ENCODE data around the gene UBN1. TPM values are rescaled to one million over a fixed set of nuclear protein-coding genes. Genes with fewer than 3 reads are reported as not detected.

Gene UBN1
- polyA plus RNA-seq (2013) = 24.0 TPM

GRCh38 chr16:4846901-4847773 is at the start of gene UBN1, which contains the start of gene GLYR1:
UBN1 (plus strand) TSS chr16:4847481; CDS start chr16:4852918, 5,437 bp downstream.
GLYR1 (minus strand) TSS chr16:4847288; CDS start chr16:4847265, 23 bp downstream.
- POLR2A ChIA-PET = interaction anchor here (0.6 kb wide), 1 partner anchor 80 kb away, joined by 3 read pairs; no protein-coding TSS in a partner anchor

GRCh38 chr16:4797805-4798252 is 49.5 kb upstream of the UBN1 start:
- no peaks in the 10 kb centered on the region for H3K27me3 ChIP-seq (replicated peaks in 2 of 5; ENCODE audit: control insufficient read depth in 4 of 5, insufficient read depth in 5 of 5, low read length in 4 of 5)
- H3K27ac ChIP-seq (ENCODE audit: insufficient read depth in 1 of 2, low read depth in 1 of 2, low read length in 2 of 2, poor library complexity in 1 of 2, severe bottlenecking in 2 of 2) = no peak overlapping the region
- H3K36me3 ChIP-seq (ENCODE audit: control insufficient read depth in 4 of 4, insufficient read depth in 4 of 4, low read length in 3 of 4) = peaks cover 0 to 8% (median 4%) of the 10 kb centered on the region in 4 experiments
- H3K4me1 ChIP-seq (ENCODE audit: control extremely low read depth in 1 of 4, control insufficient read depth in 4 of 4, insufficient read depth in 4 of 4, low read length in 3 of 4) = peaks cover 0 to 24% (median 22%) of the 10 kb centered on the region in 4 experiments
- H3K4me3 ChIP-seq (ENCODE audit: control insufficient read depth in 1 of 7, extremely low read depth in 1 of 7, insufficient read depth in 4 of 7, low read depth in 2 of 7, low read length in 6 of 7) = no peak overlapping the region
- POLR2A ChIA-PET = no interaction called here
- no peaks in the 10 kb centered on the region for H3K9me3 ChIP-seq (ENCODE audit: control extremely low read depth in 1 of 5, control insufficient read depth in 4 of 5, insufficient read depth in 2 of 5, low read depth in 1 of 5, low read length in 4 of 5)
- 98% methylated on average over 21 of the region's 22 CpGs for WGBS (ENCODE audit: insufficient coverage)
- CTCF ChIA-PET = no interaction called here
- no peak for DNase-seq

More at GRCh38 chr16:4846901-4847773, at the start of gene UBN1, which contains the start of gene GLYR1:
- peaks cover 2 to 31% (median 12%) of the 10 kb centered on the region in 4 experiments for H3K36me3 ChIP-seq (ENCODE audit: control insufficient read depth in 4 of 4, insufficient read depth in 4 of 4, low read length in 3 of 4)
- H3K4me3 ChIP-seq (ENCODE audit: control insufficient read depth in 1 of 7, extremely low read depth in 1 of 7, insufficient read depth in 4 of 7, low read depth in 2 of 7, low read length in 6 of 7) = peak within 1 kb of the TSS; percentile 81 to 99 (median 86)
- no peaks in the 10 kb centered on the region for H3K9me3 ChIP-seq (ENCODE audit: control extremely low read depth in 1 of 5, control insufficient read depth in 4 of 5, insufficient read depth in 2 of 5, low read depth in 1 of 5, low read length in 4 of 5)
- H3K27ac ChIP-seq (ENCODE audit: insufficient read depth in 1 of 2, low read depth in 1 of 2, low read length in 2 of 2, poor library complexity in 1 of 2, severe bottlenecking in 2 of 2) = peak within 1 kb of the TSS; percentile 87 to 95
- DNase-seq = peak; percentile 98 to 99 (median 98)
- WGBS (ENCODE audit: insufficient coverage) = 0% methylated on average over 103 of the region's 126 CpGs
- CTCF ChIA-PET = interaction anchor here (1.1 kb wide), 1 partner anchor 10 kb away, joined by 3 read pairs; no protein-coding TSS in a partner anchor
- H3K27me3 ChIP-seq (replicated peaks in 2 of 5; ENCODE audit: control insufficient read depth in 4 of 5, insufficient read depth in 5 of 5, low read length in 4 of 5) = no peaks in the 10 kb centered on the region
- peaks cover 14 to 43% (median 30%) of the 10 kb centered on the region in 4 experiments for H3K4me1 ChIP-seq (ENCODE audit: control extremely low read depth in 1 of 4, control insufficient read depth in 4 of 4, insufficient read depth in 4 of 4, low read length in 3 of 4)

GRCh38 chr16:4798456-4798855 is 48.8 kb upstream of the UBN1 start:
- no peak for DNase-seq
- CTCF ChIA-PET = no interaction called here
- H3K4me1 ChIP-seq (ENCODE audit: control extremely low read depth in 1 of 4, control insufficient read depth in 4 of 4, insufficient read depth in 4 of 4, low read length in 3 of 4) = peaks cover 0 to 28% (median 24%) of the 10 kb centered on the region in 4 experiments
- H3K27ac ChIP-seq (ENCODE audit: insufficient read depth in 1 of 2, low read depth in 1 of 2, low read length in 2 of 2, poor library complexity in 1 of 2, severe bottlenecking in 2 of 2) = no peak overlapping the region
- peaks cover 0 to 8% (median 4%) of the 10 kb centered on the region in 4 experiments for H3K36me3 ChIP-seq (ENCODE audit: control insufficient read depth in 4 of 4, insufficient read depth in 4 of 4, low read length in 3 of 4)
- H3K4me3 ChIP-seq (ENCODE audit: control insufficient read depth in 1 of 7, extremely low read depth in 1 of 7, insufficient read depth in 4 of 7, low read depth in 2 of 7, low read length in 6 of 7) = no peak overlapping the region
- POLR2A ChIA-PET = no interaction called here
- no peaks in the 10 kb centered on the region for H3K27me3 ChIP-seq (replicated peaks in 2 of 5; ENCODE audit: control insufficient read depth in 4 of 5, insufficient read depth in 5 of 5, low read length in 4 of 5)
- H3K9me3 ChIP-seq (ENCODE audit: control extremely low read depth in 1 of 5, control insufficient read depth in 4 of 5, insufficient read depth in 2 of 5, low read depth in 1 of 5, low read length in 4 of 5) = no peaks in the 10 kb centered on the region
- 93% methylated on average over 14 of the region's 16 CpGs for WGBS (ENCODE audit: insufficient coverage)

- ChIA-PET POLR2A (no interaction called here), CTCF (no interaction called here)
- Histone ChIP-seq H3K4me1 (ENCODE audit: control extremely low read depth in 1 of 4, control insufficient read depth in 4 of 4, insufficient read depth in 4 of 4, low read length in 3 of 4) (peaks cover 0 to 33% (median 25%) of the 10 kb centered on the region in 4 experiments), H3K27me3 (replicated peaks in 2 of 5; ENCODE audit: control insufficient read depth in 4 of 5, insufficient read depth in 5 of 5, low read length in 4 of 5) (no peaks in the 10 kb centered on the region), H3K27ac (ENCODE audit: insufficient read depth in 1 of 2, low read depth in 1 of 2, low read length in 2 of 2, poor library complexity in 1 of 2, severe bottlenecking in 2 of 2) (no peak overlapping the region), H3K4me3 (ENCODE audit: control insufficient read depth in 1 of 7, extremely low read depth in 1 of 7, insufficient read depth in 4 of 7, low read depth in 2 of 7, low read length in 6 of 7) (no peak overlapping the region), H3K36me3 (ENCODE audit: control insufficient read depth in 4 of 4, insufficient read depth in 4 of 4, low read length in 3 of 4) (peaks cover 0 to 12% (median 5%) of the 10 kb centered on the region in 4 experiments), H3K9me3 (ENCODE audit: control extremely low read depth in 1 of 5, control insufficient read depth in 4 of 5, insufficient read depth in 2 of 5, low read depth in 1 of 5, low read length in 4 of 5) (no peaks in the 10 kb centered on the region)
- WGBS (ENCODE audit: insufficient coverage) = 98% methylated on average over 18 of the region's 19 CpGs
- no peak for DNase-seq
Observed at GRCh38 chr16:4799171-4799855, 48.0 kb upstream of the UBN1 start.

- Histone ChIP-seq H3K36me3 (ENCODE audit: control insufficient read depth in 4 of 4, insufficient read depth in 4 of 4, low read length in 3 of 4) (peaks cover 0 to 23% (median 15%) of the 10 kb centered on the region in 4 experiments), H3K27me3 (replicated peaks in 2 of 5; ENCODE audit: control insufficient read depth in 4 of 5, insufficient read depth in 5 of 5, low read length in 4 of 5) (no peaks in the 10 kb centered on the region), H3K4me3 (ENCODE audit: control insufficient read depth in 1 of 7, extremely low read depth in 1 of 7, insufficient read depth in 4 of 7, low read depth in 2 of 7, low read length in 6 of 7) (peak overlapping the region in 4 of 7 experiments; percentile 17 to 36 (median 26)), H3K4me1 (ENCODE audit: control extremely low read depth in 1 of 4, control insufficient read depth in 4 of 4, insufficient read depth in 4 of 4, low read length in 3 of 4) (peaks cover 0 to 33% (median 25%) of the 10 kb centered on the region in 4 experiments), H3K9me3 (ENCODE audit: control extremely low read depth in 1 of 5, control insufficient read depth in 4 of 5, insufficient read depth in 2 of 5, low read depth in 1 of 5, low read length in 4 of 5) (no peaks in the 10 kb centered on the region), H3K27ac (ENCODE audit: insufficient read depth in 1 of 2, low read depth in 1 of 2, low read length in 2 of 2, poor library complexity in 1 of 2, severe bottlenecking in 2 of 2) (no peak overlapping the region)
- 50% methylated on average over 15 of the region's 17 CpGs for WGBS (ENCODE audit: insufficient coverage)
- ChIA-PET POLR2A (no interaction called here), CTCF (interaction anchor here (1.0 kb wide), 1 partner anchor 10 kb away, joined by 3 read pairs; no protein-coding TSS in a partner anchor)
- peak in 2 of 3 donors; percentile 33 to 48 for DNase-seq
Observed at GRCh38 chr16:4800290-4801041, 46.8 kb upstream of the UBN1 start.

GRCh38 chr16:4801051-4801961 is 46.0 kb upstream of the UBN1 start:
- WGBS (ENCODE audit: insufficient coverage) = 62% methylated on average over 15 of the region's 29 CpGs
- no peaks in the 10 kb centered on the region for H3K27me3 ChIP-seq (replicated peaks in 2 of 5; ENCODE audit: control insufficient read depth in 4 of 5, insufficient read depth in 5 of 5, low read length in 4 of 5)
- ChIA-PET POLR2A (no interaction called here), CTCF (interaction anchor here (1.0 to 1.7 kb wide), 2 partner anchors 11 to 42 kb away, joined by 3 to 4 read pairs; no protein-coding TSS in a partner anchor)
- peaks cover 0 to 33% (median 25%) of the 10 kb centered on the region in 4 experiments for H3K4me1 ChIP-seq (ENCODE audit: control extremely low read depth in 1 of 4, control insufficient read depth in 4 of 4, insufficient read depth in 4 of 4, low read length in 3 of 4)
- peak overlapping the region in 1 of 2 experiments; percentile 40 for H3K27ac ChIP-seq (ENCODE audit: insufficient read depth in 1 of 2, low read depth in 1 of 2, low read length in 2 of 2, poor library complexity in 1 of 2, severe bottlenecking in 2 of 2)
- no peak for DNase-seq
- peak overlapping the region; percentile 56 to 87 (median 81) for H3K4me3 ChIP-seq (ENCODE audit: control insufficient read depth in 1 of 7, extremely low read depth in 1 of 7, insufficient read depth in 4 of 7, low read depth in 2 of 7, low read length in 6 of 7)
- peaks cover 0 to 27% (median 17%) of the 10 kb centered on the region in 4 experiments for H3K36me3 ChIP-seq (ENCODE audit: control insufficient read depth in 4 of 4, insufficient read depth in 4 of 4, low read length in 3 of 4)
- H3K9me3 ChIP-seq (ENCODE audit: control extremely low read depth in 1 of 5, control insufficient read depth in 4 of 5, insufficient read depth in 2 of 5, low read depth in 1 of 5, low read length in 4 of 5) = no peaks in the 10 kb centered on the region

All from common myeloid progenitor, CD34-positive (primary cell).